ENCODE data around the gene RNF148.
A peak's percentile ranks its signal among the peaks of the same experiment; 100 is the strongest.

Gene RNF148, protein sequence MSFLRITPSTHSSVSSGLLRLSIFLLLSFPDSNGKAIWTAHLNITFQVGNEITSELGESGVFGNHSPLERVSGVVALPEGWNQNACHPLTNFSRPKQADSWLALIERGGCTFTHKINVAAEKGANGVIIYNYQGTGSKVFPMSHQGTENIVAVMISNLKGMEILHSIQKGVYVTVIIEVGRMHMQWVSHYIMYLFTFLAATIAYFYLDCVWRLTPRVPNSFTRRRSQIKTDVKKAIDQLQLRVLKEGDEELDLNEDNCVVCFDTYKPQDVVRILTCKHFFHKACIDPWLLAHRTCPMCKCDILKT

DNA sequence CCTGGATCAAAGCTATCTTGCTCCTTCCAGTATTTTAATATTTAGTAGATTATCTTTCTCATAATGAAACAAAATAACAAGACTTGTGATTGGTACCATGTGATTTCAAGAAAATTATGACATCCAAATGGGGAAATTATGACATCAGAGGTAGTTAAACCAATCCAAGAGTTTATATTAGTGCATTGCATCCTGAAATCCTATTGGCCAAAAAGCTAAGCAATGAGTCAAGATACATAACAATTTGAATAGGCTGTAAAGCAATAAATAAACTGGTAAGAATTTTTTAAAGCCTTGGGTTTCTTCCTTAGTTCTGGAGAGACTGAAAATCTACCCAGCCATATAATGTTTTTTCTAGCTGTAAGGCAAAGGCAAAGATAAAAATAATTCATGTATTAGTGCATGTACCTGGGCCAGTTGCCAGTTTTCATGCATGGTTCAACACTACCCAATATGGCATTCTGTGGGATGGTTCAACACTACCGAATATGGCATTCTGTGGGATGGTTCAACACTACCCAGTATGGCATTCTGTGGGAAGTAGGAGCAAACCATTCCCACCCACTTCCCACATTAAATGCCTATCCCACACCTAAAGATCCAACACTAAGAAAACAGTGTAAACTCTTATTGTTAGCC is at the start of gene RNF148:
TSS of gene RNF148 (minus strand) at position 51 of the 639 bp plus-strand sequence. CDS start 172 bp downstream, outside the sequence.
- no peak for DNase-seq (ENCODE audit: low read depth)

DNA sequence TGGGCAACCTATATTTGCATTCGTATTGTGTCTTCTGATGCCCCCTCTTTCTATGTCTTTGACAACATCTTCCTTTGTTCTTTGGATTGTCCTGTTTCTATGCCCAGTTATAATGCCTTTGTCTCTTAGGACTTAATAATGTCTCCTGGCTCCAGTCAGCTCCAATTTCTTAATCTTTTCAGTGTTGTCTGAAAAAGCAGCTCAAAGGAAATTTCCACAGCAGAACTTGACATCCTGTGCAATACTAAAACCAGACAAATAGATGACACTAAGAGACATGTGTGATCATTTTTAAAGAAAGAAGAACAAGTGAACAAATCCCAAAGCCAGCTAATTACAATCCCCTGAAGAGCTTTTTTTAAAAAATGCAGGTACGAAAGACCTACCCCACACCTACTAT is 47.7 kb upstream of the RNF148 start:
- no peak for DNase-seq (ENCODE audit: low read depth)

DNA sequence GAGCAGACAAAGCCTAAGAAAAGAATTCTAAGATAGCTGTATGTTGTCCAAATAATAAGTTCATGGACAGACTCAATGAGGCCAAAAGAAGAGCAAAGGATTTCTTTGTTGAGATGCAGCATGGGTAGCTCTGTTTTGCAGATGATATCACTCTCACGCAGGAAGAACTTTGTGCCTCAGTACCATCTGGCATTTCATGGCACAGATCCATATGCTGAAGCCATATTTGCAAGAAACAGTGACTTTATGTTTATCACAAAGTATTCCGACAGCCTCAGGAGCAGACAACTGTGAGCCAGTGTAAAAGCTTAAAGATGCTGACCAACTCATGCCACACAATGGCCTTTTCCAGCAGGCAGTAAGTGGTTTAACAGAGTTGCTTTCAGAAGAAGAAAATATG is 45.5 kb upstream of the RNF148 start:
- DNase-seq (ENCODE audit: low read depth): no peak

DNA sequence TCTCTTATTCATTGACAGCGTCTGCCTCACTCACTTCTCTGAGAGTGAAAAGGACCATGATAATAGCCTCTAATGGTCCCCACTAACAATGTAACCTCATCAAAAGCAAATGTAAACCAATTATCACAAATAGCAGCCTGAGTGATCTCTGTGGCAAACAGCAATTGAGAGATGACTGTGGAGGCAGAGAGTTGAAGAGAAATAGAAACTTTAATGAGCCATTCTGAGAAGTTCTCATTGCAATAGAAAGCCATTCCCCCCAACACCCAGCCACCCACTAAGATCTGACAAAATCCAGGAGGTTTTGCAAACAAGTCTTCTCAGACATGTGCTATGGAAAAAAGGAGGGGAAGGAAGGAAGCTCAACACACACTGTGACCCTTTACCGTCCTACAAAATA is 44.2 kb upstream of the RNF148 start:
- DNase-seq (ENCODE audit: low read depth): no peak

DNA sequence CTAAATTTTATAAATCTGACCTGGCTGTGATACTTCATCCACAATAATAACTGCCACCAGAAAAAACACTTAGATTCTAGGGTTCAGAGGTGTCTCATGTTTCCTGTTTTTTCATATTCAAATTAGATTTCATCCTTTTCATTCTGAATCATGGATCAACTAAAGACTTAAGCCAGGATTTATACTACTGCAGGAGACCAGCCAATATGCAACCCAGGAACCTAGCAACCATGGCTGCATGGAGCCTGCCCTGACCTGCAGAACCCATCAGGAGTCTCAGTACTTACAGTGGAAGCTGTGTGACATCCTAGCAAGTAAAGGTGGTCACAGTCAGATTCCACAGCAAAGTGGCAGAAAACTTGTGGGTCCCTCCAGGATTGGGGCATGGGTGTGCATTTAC is 40.5 kb upstream of the RNF148 start:
- DNase-seq (ENCODE audit: low read depth): no peak

DNA sequence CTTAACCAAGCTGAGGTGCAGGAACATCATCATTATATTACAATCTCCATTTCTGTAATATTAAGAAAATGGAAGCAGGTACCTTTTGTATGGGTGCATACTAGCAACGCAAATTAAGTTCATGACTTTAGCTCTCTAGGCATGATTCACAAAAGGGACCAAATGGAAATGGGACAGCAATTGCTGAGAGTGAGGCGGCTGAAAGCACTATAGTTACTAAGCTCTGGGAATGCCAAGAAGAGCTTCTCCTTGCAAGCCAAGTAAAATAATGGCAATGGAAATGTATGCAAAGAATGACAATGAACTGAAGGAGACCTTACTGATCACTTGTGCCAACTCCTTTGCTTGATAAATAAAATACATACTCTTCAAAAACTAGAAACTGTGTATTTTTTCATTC is 36.2 kb upstream of the RNF148 start:
- DNase-seq (ENCODE audit: low read depth): no peak

DNA sequence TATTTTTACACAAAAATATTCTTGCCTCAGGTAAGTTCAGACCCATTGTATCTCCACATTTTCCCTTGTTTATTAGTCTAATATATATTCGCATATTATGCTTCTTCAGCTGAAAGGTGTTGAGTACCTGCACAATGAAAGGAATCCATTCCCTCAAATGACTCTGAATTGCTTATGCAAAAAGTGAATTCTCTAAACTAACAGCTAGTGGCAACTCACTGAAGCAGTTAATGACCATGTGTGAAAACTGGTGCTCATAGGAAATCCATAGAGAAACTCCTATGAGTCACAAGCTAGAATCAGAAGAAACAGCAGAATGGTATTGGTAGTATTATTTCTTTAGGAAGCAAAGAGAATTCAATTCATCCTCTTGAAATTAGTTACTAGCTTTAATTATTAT is 33.5 kb upstream of the RNF148 start:
- peak; percentile 15 for DNase-seq (ENCODE audit: low read depth)

DNA sequence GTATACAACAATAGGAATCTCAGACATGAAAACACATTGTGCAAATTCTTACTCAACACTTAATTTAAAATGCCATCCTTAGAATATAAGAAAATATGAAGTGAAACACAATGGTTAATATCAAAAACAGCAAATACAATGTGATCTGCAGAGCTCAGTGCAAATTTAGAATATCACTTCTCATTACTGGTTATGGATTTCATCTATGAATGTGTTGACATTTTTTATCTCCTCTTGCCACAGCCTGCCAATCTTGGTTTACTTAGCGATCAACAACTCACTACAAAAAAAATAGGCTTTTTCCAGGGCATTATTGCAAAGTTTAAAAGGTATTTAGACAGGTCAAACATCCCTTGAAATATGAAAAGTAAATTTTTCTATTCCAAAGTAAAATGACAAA is 25.0 kb upstream of the RNF148 start:
- no peak for DNase-seq (ENCODE audit: low read depth)

DNA sequence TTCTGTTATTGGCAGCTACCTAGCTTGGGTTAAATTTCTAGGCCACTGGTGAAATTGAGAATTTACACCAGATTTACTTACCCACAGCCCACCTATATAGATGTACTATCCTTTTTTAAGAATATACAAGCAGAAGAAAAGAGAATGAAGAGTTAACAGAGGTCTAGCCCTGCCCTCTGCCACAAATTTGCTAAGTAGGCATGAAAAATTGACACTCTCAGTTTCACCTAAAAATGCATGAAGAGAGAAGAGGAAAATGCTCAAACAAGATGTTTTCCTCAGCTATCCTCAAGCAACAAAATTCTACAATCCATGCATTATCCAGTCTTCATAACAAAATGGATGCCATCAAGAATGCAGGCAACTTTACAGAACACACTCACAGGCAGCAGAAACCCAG is 24.6 kb upstream of the RNF148 start:
- DNase-seq (ENCODE audit: low read depth): no peak

DNA sequence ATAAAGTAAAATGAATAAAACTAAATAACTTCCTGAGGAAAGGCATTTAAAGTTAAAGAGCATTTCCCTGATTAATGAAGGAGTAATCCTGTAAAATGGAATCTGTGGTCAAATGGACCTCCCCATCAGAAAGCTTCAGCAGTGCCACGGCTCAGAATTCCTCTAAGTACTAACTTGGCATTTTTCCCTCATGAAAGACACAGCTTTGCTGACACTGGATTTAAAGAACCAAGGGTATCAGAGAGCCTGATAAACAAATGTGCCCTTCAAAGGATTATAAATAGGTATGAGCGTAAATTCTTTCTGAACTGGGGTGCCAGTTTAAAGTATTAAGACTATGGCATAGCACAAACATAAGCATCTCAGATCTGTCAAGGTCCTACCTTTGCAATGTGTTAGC is 24.2 kb upstream of the RNF148 start:
- no peak for DNase-seq (ENCODE audit: low read depth)

DNA sequence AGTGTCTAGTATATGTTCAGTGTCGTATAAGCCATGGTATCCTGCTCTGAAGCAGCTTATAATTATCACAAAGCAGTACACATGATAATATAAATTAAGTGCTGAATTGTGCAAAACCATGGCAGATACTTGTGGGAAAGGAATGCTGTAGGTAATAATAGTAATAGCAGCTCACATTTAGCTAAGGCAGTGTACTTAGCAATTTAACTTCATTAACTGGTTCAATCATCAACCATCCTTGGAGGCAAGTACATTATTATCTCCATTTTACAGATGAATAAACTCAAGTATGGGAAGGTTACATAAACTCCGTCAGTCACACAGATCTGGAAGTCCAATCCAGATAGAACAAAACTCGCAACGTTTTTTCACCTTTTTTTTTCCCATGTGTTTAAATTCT is 21.6 kb upstream of the RNF148 start:
- no peak for DNase-seq (ENCODE audit: low read depth)

DNA sequence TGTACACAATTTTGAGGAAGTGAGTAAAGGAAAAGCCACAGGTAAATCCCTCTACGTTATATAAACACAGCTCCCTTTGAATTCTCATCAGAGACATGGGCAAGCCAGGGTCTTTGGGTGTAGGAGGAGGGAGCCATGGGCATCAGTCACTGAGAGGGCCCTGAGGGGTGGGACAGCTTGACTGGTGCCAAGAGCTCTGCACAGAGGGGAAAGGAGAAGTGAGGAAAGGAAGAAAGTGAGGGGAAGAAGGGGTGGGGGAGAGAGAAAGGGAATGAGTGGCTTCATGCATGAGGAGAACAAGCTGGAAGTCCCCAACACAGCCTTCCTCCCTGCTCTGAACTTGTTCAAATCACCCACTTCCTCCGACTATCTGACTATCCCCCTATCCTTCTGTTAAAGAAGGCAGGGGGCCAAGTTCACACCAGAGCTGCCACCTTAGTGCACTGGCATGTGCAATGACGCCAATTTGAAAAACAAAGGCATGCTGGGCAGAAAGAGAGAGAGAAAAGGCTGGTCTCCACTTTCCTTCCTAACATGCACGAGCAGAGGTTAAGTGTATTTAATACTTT is 16.4 kb upstream of the RNF148 start:
- no peak for DNase-seq (ENCODE audit: low read depth)

DNA sequence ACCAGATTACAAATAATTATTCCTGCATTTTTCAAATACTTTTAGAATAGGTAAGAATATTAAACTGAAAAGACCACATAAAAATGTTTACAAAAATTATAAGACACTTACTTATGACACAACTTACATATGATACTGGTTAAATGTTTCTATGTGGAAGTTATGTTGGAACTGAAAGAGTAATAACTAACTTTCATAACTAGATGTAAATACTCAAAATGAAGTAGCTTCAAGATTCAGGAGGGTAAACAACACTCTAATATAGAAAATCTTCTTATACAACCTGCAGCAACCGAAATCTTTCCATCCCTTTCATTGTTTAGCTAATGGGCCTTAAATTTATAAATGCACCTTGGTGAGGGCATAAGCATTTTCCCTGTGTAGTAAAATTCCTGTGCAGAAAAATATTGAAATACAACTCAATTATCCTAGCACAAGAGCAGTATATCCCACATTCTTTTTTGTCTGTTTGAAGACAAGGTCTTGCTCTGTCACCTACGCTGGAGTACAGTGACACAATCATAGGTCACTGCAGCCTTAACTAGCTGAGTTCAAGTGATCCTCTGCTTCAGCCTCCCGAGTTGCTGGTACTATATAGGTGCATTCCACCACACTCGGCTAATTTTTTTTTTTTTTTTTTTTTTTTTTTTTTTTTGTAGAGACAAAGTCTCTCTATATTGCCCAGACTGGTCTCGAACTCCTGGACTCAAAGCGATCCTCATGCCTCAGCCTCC is 14.8 kb upstream of the RNF148 start:
- no peak for DNase-seq (ENCODE audit: low read depth)

DNA sequence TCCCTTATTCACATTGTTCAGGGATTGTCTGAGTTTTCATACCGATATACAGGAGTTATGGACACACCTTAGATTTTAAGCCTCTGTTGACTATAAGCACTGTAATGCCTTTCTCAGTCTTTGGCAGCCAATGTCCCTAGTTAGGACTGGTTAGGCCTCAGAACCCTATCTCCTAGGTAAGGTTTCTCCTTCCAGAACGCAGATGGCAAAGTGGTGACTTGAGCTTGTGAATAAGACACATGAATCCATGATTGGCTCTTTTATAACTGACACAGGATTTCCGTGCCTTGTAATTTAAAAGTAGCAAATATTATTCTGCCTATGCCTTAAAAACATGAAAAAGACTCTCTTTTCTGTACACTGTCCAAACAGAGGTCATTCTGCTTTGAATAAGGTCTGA is 12.5 kb upstream of the RNF148 start:
- no peak for DNase-seq (ENCODE audit: low read depth)

DNA sequence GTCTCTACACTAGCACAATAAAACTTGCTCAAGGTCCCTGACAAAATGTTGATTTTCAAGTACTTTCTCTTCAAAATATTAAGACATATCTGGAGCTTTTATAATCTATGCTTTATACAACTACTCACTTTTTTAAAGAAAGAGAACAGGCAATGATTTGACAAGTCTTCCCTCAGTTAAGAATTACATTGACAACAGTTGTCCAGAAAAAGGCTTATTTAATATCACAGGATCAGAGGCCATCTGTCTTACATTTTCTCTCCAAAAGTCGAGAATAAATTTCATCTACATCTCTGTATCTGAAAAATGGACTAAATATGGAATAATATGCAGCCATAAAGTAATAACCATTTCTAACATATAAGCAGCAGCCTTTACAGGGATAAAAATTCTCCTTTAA is 8.2 kb upstream of the RNF148 start:
- DNase-seq (ENCODE audit: low read depth): no peak

DNA sequence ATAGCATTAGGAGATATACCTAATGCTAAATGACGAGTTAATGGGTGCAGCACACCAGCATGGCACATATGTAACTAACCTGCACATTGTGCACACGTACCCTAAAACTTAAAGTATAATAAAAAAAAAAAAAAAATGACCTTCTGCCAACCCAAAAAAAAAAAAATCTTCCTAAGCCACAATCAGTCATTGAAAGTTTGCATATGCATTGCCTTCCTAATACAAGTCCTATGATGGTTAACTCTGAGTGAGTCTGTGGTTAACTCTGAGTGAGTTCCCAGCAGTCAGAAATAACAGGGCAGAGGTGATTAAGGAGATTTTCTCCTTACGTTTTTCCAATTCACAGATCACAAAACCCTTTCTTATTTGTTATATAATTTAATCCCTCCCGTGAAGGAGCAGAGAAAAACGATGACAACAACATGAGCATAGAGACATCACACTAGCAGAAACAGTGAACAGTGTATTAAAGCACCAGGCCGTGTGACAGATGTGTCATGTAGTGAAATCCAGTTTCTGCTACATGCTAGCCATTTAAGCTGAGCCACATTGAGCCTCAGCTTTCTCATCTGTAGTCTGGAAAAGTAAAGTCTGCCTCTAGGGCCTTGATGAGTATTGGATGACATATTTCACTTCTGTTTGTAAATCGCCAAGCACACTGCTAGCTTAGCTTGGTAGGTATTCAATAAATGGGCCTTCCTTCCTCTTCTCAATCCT is 7.4 kb upstream of the RNF148 start:
- DNase-seq (ENCODE audit: low read depth): no peak

DNA sequence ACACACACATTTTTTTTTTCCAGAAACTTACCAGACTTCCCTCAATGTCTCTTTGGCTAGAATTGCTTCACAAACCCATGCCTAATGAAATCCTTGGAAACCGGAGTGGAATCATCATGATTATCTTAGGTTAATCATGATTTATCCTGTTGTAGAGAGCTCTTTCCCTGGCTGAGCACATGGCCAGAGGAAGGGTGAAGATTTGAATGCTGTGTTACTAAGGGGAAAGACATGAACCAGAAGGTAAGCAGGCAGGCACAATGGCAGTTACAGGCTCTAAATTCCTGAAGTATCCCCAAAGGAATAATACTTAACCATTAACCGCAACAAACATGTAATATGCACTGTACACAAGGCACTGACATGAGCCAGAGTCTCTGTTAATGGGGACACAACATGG is 4.1 kb upstream of the RNF148 start:
- DNase-seq (ENCODE audit: low read depth): no peak

DNA sequence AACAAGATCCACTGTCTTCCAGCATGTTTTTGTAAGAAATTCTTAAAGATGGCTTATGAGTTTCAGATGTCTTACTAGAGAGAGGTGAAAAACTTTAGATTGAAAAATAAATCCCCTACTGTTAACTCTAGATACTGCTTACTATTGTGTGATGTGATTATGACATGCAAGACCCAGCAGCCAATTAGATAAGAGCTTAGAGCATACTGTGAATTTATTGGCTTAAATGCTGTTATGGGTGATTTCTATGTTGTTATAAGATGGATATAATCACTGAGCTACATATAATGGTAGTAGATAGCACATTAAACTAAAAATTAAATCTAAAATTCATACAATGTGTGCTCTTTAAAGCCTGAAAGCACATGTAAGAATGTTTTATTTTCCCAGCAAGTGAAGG is 3.7 kb downstream of the RNF148 start, which contains the start of gene RNF133:
TSS of gene RNF133 (minus strand) at position 101 of the 400 bp plus-strand sequence. CDS start 199 bp downstream, outside the sequence.
- DNase-seq (ENCODE audit: low read depth): no peak

DNA sequence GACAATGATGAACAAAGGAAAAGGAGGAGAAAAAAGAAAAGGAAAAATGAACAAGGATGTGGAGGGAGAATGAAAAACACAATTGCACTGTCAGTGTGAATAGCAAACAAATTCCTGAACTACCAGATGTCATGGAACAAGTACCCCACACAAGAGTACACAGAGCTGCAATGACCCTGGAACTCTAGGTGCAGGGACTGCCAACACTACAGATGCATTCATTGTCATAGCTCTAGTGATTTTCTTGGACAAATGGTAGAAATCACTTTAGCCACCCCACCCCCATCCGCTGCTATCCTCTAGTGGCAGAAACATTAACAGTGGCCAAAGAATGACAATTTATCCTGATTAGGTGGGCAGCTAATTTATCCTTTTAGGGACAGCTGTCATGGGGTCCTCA is 6.9 kb downstream of the RNF148 start:
- no peak for DNase-seq (ENCODE audit: low read depth)

DNA sequence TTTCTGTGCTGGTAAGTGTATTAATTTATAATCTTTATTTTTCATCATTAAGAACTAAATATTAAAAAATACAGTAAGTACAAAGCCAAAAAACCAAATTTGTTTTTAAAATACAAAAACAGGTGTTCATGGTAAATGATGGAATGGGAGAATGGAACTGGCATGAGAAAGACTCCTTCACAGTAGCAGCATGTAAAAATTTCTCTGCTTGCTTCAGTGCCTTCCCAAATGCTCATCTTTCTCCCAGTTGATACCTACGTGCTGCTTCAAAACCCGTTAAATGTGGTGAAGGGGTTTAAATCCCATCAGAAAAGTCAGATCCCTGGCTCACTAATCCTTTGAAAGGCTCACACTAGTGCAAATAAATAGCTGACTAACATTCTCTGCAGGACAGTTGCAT is 8.0 kb downstream of the RNF148 start:
- DNase-seq (ENCODE audit: low read depth): no peak

DNA sequence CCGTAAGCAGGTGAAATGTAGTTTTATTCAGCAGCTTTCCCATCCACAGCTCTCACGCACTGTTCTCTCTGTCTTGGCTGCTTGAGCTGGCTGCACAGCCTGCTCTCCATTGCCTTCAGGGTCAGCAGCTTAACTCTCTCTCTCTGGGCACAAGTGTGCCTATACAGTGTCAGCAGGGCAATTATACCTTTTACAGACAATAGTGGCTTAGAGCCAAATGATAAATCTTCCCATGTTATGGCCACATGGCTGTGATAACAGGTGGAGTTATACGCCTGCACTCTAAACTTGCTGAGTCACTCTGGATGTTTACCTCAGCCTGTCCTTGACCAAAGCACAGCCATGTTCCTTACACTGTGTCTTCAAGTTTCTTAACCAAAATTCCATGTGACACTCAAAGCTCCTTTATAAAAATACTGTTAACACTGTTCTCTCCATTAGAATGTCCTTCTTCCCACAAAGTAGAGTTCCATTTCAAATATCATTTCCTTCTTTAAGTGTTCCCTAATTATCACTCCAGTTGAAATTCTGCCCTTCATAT is 9.9 kb downstream of the RNF148 start:
- DNase-seq (ENCODE audit: low read depth): peak; percentile 33
